ENCODE results near the gene KIF3A. TPM values are rescaled to one million over a fixed set of nuclear protein-coding genes. Genes with fewer than 3 reads are reported as not detected.

The KIF3A gene
- total RNA-seq, 2 donors from 2014 or later: 5.9 to 14.0 TPM

DNA sequence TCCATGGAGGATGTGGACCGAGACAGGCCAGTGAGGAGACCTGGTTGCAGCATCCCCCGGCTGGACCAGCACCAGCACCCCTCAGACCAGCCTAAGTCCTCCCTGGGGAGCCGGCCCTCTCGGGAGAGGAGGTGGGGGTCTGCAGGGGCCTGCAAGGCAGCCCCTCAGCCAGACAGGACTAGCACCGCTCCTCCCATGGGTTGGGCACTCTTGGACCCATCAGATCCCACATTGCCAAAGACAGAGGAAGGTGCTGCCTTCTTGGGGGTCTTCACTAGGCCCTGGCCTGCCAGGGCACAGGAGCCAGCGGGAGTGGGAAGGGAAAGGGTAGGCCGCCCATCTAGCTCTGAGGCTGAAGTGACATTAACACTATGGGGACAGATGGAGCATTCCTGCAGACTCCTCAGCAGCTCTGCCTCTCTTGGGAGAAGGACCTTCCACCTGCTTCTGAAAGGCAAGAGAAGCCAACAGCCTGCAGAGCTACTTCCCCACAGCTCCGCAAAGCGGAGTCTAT is 72.6 kb downstream of the KIF3A start:
- DNase-seq (ENCODE audit: low spot score): no peak
- H3K27ac ChIP-seq: no peak overlapping the region
- no peaks in the 10 kb centered on the region for H3K4me1 ChIP-seq (replicated peaks)
- no peaks in the 10 kb centered on the region for H3K36me3 ChIP-seq
- intact Hi-C loops (cut with DNase I): no loop called here
- no peaks in the 10 kb centered on the region for H3K9me3 ChIP-seq
- H3K4me3 ChIP-seq: no peak overlapping the region
- no peak for TF ChIP-seq POLR2A (IDR thresholded peaks at IDR 0.05)
- TF ChIP-seq, protein P1, sequence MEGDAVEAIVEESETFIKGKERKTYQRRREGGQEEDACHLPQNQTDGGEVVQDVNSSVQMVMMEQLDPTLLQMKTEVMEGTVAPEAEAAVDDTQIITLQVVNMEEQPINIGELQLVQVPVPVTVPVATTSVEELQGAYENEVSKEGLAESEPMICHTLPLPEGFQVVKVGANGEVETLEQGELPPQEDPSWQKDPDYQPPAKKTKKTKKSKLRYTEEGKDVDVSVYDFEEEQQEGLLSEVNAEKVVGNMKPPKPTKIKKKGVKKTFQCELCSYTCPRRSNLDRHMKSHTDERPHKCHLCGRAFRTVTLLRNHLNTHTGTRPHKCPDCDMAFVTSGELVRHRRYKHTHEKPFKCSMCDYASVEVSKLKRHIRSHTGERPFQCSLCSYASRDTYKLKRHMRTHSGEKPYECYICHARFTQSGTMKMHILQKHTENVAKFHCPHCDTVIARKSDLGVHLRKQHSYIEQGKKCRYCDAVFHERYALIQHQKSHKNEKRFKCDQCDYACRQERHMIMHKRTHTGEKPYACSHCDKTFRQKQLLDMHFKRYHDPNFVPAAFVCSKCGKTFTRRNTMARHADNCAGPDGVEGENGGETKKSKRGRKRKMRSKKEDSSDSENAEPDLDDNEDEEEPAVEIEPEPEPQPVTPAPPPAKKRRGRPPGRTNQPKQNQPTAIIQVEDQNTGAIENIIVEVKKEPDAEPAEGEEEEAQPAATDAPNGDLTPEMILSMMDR (IDR thresholded peaks at IDR 0.05): no peak
- TF ChIP-seq POLR2AphosphoS5 (IDR thresholded peaks at IDR 0.05): no peak
- H3K27me3 ChIP-seq (replicated peaks; ENCODE audit: insufficient read depth): no peaks in the 10 kb centered on the region
- 96% methylated on average over 9 of the region's 9 CpGs for WGBS

DNA sequence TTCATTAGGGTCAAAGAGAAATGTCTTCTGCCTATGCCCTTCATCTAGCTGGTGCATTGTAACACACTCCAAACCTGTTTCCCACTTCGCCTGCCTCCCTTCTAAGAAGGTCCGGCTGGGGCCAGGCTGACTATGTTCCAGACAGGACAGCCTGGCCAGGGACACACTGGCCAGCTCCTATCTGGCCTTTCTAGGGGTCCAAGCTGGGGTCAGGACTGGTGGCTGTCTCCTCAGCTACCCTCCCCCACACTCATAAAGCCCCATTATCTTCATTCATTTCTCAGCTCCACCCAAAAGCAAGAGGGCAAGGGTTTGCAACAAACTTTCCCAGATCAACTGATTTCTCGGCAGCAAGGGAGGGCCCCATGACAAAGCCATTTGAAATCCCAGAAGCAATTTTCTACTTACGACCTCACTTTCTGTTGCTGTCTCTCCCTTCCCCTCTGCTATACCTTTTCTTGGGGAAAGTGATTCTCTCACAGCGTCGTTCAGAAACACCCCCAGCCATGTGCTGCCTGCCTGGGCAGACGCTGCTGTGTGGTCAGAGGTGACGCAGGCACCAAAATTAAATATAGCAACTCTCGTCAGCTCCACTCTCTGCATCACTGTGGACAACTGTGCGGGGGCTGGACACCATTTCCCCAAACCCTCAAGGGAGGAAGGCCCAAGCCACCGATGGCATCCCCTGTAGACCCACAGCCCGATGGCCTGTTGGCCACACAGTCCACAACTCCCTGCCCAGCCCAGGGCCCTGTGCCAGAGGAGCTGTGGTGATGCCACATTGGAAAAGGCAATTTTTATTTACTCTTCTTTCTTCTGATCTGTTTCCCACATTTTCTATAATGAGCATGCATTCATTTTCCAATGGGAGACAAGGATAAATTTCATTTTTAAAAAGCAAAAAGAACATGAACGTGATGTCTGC is 73.3 kb downstream of the KIF3A start:
- H3K36me3 ChIP-seq: no peaks in the 10 kb centered on the region
- no peak overlapping the region for H3K4me3 ChIP-seq
- WGBS: 85% methylated on average over 13 of the region's 13 CpGs
- H3K27me3 ChIP-seq (replicated peaks; ENCODE audit: insufficient read depth): no peaks in the 10 kb centered on the region
- no peak for DNase-seq (ENCODE audit: low spot score)
- no peaks in the 10 kb centered on the region for H3K9me3 ChIP-seq
- no peak overlapping the region for H3K27ac ChIP-seq
- intact Hi-C loops (cut with DNase I): no loop called here
- no peak for TF ChIP-seq POLR2A (IDR thresholded peaks at IDR 0.05)
- no peak for TF ChIP-seq POLR2AphosphoS5 (IDR thresholded peaks at IDR 0.05)
- TF ChIP-seq, protein P1 (IDR thresholded peaks at IDR 0.05): no peak
- H3K4me1 ChIP-seq (replicated peaks): no peaks in the 10 kb centered on the region

DNA sequence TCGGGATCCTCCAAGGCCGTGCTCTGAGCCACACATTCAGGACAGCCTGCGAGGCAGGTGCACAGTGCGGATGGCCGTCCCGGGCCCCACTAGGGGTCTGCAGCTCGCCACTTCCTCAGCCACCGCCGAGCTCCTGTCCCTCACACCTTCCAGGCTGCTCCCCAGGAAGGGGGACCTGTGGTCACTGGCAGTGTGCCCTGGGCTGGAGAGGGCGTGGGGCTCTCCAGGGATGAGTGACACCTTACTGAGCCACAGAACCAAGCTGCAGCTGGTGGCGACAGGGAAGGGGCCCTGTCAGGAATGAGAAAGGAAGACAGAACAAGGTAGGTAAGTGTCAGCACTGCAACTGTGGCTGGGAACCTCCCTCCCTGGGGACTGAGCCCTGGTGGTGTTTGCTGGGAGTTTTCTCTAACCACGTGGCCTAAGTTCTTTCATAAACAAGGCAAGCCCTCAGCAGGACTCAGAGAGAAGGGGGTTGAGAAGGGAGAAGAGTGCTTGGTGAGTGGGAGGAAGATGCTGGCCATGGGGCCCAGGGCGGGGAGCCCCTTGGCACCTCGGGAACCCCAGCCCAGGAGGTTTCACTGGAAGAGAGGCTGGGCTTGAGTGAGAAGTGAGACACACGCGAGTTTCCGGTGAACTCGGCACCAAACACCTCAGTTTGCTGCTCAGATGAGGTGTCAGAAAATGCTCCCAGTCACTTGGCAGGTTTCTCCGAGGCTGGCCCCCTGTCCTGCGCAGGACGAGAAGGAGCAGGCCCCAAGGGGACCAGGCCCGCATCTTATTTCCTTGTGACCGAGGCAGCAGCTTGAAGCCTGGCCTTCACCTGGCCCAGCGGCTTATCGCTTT is 74.2 kb downstream of the KIF3A start:
- Histone ChIP-seq H3K36me3 (no peaks in the 10 kb centered on the region), H3K4me3 (no peak overlapping the region), H3K4me1 (replicated peaks) (no peaks in the 10 kb centered on the region), H3K27ac (no peak overlapping the region), H3K27me3 (replicated peaks; ENCODE audit: insufficient read depth) (no peaks in the 10 kb centered on the region), H3K9me3 (no peaks in the 10 kb centered on the region)
- intact Hi-C loops (cut with DNase I): no loop called here
- TF ChIP-seq, protein P1 (IDR thresholded peaks at IDR 0.05): no peak
- no peak for TF ChIP-seq POLR2A (IDR thresholded peaks at IDR 0.05)
- TF ChIP-seq POLR2AphosphoS5 (IDR thresholded peaks at IDR 0.05): no peak
- DNase-seq (ENCODE audit: low spot score): no peak
- WGBS: 78% methylated on average over 25 of the region's 25 CpGs

DNA sequence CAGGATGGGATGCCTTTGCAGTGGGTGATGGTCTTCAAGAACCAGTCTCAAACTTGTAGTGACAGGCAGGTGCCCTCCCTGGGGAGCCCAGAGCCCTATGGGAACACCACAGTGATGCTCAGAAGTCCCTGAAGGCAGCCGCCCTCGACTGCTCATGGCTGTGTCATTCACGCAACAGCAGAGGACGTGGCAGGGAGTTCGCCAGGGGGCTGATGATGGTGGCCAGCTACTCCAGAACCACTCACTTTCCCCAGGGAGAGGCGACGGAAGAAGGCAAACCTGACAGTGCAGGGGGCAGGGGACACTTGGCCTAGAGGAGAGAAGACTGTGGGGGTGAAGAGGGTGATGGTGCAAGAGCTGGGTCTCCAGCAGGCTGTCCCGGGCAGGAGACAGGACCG is 75.3 kb downstream of the KIF3A start:
- Histone ChIP-seq H3K27me3 (replicated peaks; ENCODE audit: insufficient read depth) (no peaks in the 10 kb centered on the region), H3K9me3 (no peaks in the 10 kb centered on the region), H3K27ac (no peak overlapping the region), H3K36me3 (no peaks in the 10 kb centered on the region), H3K4me1 (replicated peaks) (no peaks in the 10 kb centered on the region), H3K4me3 (no peak overlapping the region)
- intact Hi-C loops (cut with DNase I): no loop called here
- no peak for DNase-seq (ENCODE audit: low spot score)
- TF ChIP-seq POLR2AphosphoS5 (IDR thresholded peaks at IDR 0.05) (no peak), POLR2A (IDR thresholded peaks at IDR 0.05) (no peak)
- TF ChIP-seq, protein P1 (IDR thresholded peaks at IDR 0.05): no peak
- 91% methylated on average over 7 of the region's 9 CpGs for WGBS

Data from prostate gland (tissue), 2 donors.